ENCODE measurements around the gene APOBEC4.

APOBEC4 gene

GRCh38 chr1:183597656-183598347 is 55.3 kb downstream of the APOBEC4 start:
- DNase-seq: no peak

GRCh38 chr1:183596500-183596899 is 56.6 kb downstream of the APOBEC4 start:
- no peak for DNase-seq
